Progenitor cell of endocrine pancreas (in vitro differentiated cells): ENCODE results near the gene RPL38. TPM values are rescaled to one million over a fixed set of nuclear protein-coding genes. Genes with fewer than 3 reads are reported as not detected.

Source experiments
- DNase-seq: peaks from one replicate; pipeline ENCODE4 v3.0.0; 2021; ENCODE audit warnings: low spot score; ENCODE audit not compliant: unreplicated experiment
- H3K27ac Mint-ChIP-seq: 2 replicates; pipeline ENCODE4 v1.8.0; 2021; ENCODE audit warnings: mild to moderate bottlenecking, moderate library complexity, mixed read lengths
- H3K27me3 Mint-ChIP-seq: 2 replicates; pipeline ENCODE4 v1.8.0; 2021; ENCODE audit warnings: mixed read lengths
- H3K36me3 Mint-ChIP-seq: 2 replicates; pipeline ENCODE4 v1.8.0; 2022; ENCODE audit warnings: mixed read lengths; ENCODE audit not compliant: insufficient read depth
- H3K4me1 Mint-ChIP-seq: 2 replicates; pipeline ENCODE4 v1.8.0; 2021; ENCODE audit warnings: low read depth, mixed read lengths
- H3K4me3 Mint-ChIP-seq: 2 replicates; pipeline ENCODE4 v1.8.0; 2021; ENCODE audit warnings: low read depth, mild to moderate bottlenecking, moderate library complexity, mixed read lengths
- H3K9me3 Mint-ChIP-seq: 2 replicates; pipeline ENCODE4 v1.8.0; 2021; ENCODE audit warnings: low read depth, mixed read lengths
- total RNA-seq: library from RNA; stranded (reverse); gene quantifications from 2 replicates; pipeline ENCODE4 v1.2.1, GENCODE V29; 2021
- TF ChIP-seq, protein P1 (sequence below): fragments of 200-600 bp; sonication (generic); IDR thresholded peaks from one replicate; pipeline ENCODE4 v1.5.0; 2021; ENCODE audit warnings: antibody characterized with exemption, mild to moderate bottlenecking; ENCODE audit not compliant: unreplicated experiment

Gene RPL38
- total RNA-seq, 1 donor from 2014 or later = 798 TPM

GRCh38 chr17:74177018-74177450 is 26.4 kb upstream of the RPL38 start:
- Mint-ChIP-seq H3K9me3 (no peaks in the 10 kb centered on the region), H3K27ac (no peak overlapping the region), H3K36me3 (no peaks in the 10 kb centered on the region), H3K4me1 (peaks cover 16% of the 10 kb centered on the region), H3K27me3 (peaks cover 14% of the 10 kb centered on the region), H3K4me3 (no peak overlapping the region)
- DNase-seq = no peak
- TF ChIP-seq, protein P1, sequence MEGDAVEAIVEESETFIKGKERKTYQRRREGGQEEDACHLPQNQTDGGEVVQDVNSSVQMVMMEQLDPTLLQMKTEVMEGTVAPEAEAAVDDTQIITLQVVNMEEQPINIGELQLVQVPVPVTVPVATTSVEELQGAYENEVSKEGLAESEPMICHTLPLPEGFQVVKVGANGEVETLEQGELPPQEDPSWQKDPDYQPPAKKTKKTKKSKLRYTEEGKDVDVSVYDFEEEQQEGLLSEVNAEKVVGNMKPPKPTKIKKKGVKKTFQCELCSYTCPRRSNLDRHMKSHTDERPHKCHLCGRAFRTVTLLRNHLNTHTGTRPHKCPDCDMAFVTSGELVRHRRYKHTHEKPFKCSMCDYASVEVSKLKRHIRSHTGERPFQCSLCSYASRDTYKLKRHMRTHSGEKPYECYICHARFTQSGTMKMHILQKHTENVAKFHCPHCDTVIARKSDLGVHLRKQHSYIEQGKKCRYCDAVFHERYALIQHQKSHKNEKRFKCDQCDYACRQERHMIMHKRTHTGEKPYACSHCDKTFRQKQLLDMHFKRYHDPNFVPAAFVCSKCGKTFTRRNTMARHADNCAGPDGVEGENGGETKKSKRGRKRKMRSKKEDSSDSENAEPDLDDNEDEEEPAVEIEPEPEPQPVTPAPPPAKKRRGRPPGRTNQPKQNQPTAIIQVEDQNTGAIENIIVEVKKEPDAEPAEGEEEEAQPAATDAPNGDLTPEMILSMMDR = no peak

- Mint-ChIP-seq H3K27me3 (peaks cover 14% of the 10 kb centered on the region), H3K4me3 (no peak overlapping the region), H3K4me1 (peaks cover 19% of the 10 kb centered on the region), H3K36me3 (no peaks in the 10 kb centered on the region), H3K9me3 (no peaks in the 10 kb centered on the region), H3K27ac (no peak overlapping the region)
- DNase-seq = no peak
- TF ChIP-seq, protein P1 = no peak
Measured at GRCh38 chr17:74179576-74179975, 23.9 kb upstream of the RPL38 start.

DNA sequence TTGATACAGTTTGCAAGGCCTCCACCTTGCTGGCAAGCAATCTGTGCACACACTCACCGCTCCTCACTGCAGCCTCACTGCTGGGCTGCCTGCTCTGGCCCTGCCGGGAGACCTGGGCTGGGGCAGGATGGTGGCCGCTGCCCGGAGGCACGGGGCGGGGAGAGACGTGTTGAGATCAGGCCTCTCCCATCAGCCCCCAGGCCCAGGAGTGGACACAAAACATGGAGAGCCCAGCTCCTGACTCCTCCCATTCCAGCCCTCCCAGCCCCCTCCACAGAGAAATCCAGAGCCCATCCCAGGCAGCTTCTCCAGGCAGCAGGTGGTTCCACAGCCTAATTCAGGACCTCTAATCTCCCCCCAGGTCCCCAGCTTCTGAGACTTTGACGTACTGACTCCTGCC is 23.1 kb upstream of the RPL38 start:
- no peak for DNase-seq
- Mint-ChIP-seq H3K4me3 (no peak overlapping the region), H3K9me3 (no peaks in the 10 kb centered on the region), H3K27ac (no peak overlapping the region), H3K4me1 (peaks cover 16% of the 10 kb centered on the region), H3K27me3 (peaks cover 14% of the 10 kb centered on the region), H3K36me3 (no peaks in the 10 kb centered on the region)
- TF ChIP-seq, protein P1 = no peak

- Mint-ChIP-seq H3K27me3 (peaks cover 14% of the 10 kb centered on the region), H3K36me3 (no peaks in the 10 kb centered on the region), H3K4me1 (peaks cover 10% of the 10 kb centered on the region), H3K27ac (no peak overlapping the region), H3K9me3 (no peaks in the 10 kb centered on the region), H3K4me3 (no peak overlapping the region)
- DNase-seq = no peak
- TF ChIP-seq, protein P1 = no peak
Measured at GRCh38 chr17:74181341-74181740, 22.1 kb upstream of the RPL38 start.

GRCh38 chr17:74182041-74182723 is 21.3 kb upstream of the RPL38 start:
- Mint-ChIP-seq H3K4me3 (no peak overlapping the region), H3K27ac (no peak overlapping the region), H3K27me3 (peaks cover 11% of the 10 kb centered on the region), H3K9me3 (no peaks in the 10 kb centered on the region), H3K36me3 (no peaks in the 10 kb centered on the region), H3K4me1 (peaks cover 6% of the 10 kb centered on the region)
- TF ChIP-seq, protein P1 = no peak
- no peak for DNase-seq
